K562 (cell line): ENCODE data around the gene PIN1. TPM values are rescaled to one million over a fixed set of nuclear protein-coding genes. Genes with fewer than 3 reads are reported as not detected.

ENCODE experiments used
- C11orf30 ChIP-seq: fragments of 450-650 bp; IDR thresholded peaks from 2 replicates; pipeline ENCODE4 v1.6.1; 2016; ENCODE audit warnings: low read depth, mild to moderate bottlenecking
- CTBP1 ChIP-seq: fragments of 450-650 bp; IDR thresholded peaks from 2 replicates; pipeline ENCODE4 v1.6.1; 2016; ENCODE audit warnings: borderline replicate concordance
- EHMT2 ChIP-seq: fragments of 450-650 bp; IDR thresholded peaks from 2 replicates; pipeline ENCODE4 v1.6.1; 2018; ENCODE audit warnings: antibody characterized with exemption
- ELF2 ChIP-seq: fragments of 250-450 bp; sonication (Bioruptor Pico); IDR thresholded peaks from 2 replicates; pipeline ENCODE4 v1.5.0; 2021; ENCODE audit warnings: mild to moderate bottlenecking
- JUND ChIP-seq, 2 experiments: IDR thresholded peaks; 2 replicates in 1 of 2; 3 replicates in 1 of 2; pipeline ENCODE4 v1.6.1; 2011; ENCODE audit warnings: borderline replicate concordance in 2 of 2, low read depth in 2 of 2, low read length in 2 of 2, improper control_type of control experiment in 1 of 2, missing biosample characterization in 1 of 2, missing genetic modification characterization in 1 of 2, missing genetic modification reagents in 1 of 2
- KAT2B ChIP-seq: IDR thresholded peaks from one replicate; pipeline ENCODE4 v1.6.1; 2012; ENCODE audit warnings: low read depth, mild to moderate bottlenecking, control low read depth, inconsistent platforms, low read length, moderate library complexity
- NFXL1 ChIP-seq: fragments of 450-650 bp; formaldehyde crosslinking; IDR thresholded peaks from 2 replicates; pipeline ENCODE4 v1.4.0; 2021; ENCODE audit warnings: mild to moderate bottlenecking
- PCBP2 ChIP-seq: fragments of 200-400 bp; formaldehyde crosslinking; IDR thresholded peaks from 2 replicates; pipeline ENCODE4 v1.6.1; 2018; ENCODE audit warnings: low read length, low read depth, mild to moderate bottlenecking, moderate library complexity; ENCODE audit not compliant: poor library complexity, severe bottlenecking
- STAT5B ChIP-seq: fragments of 250-450 bp; sonication (Bioruptor Pico); IDR thresholded peaks from 2 replicates; pipeline ENCODE4 v1.8.0; 2021; ENCODE audit warnings: mild to moderate bottlenecking, inconsistent platforms
- THRA ChIP-seq: fragments of 450-650 bp; IDR thresholded peaks from 2 replicates; pipeline ENCODE4 v1.6.1; 2017; ENCODE audit warnings: mild to moderate bottlenecking, moderate library complexity
- YY1 ChIP-seq, 3 experiments: IDR thresholded peaks; 2 replicates each; pipeline ENCODE4 v1.6.1; 2011; ENCODE audit warnings: low read length in 2 of 3, mild to moderate bottlenecking in 2 of 3, moderate library complexity in 2 of 3, borderline replicate concordance in 1 of 3, control low read depth in 1 of 3, low read depth in 1 of 3; ENCODE audit not compliant: insufficient read depth in 3 of 3, insufficient replicate concordance in 2 of 3, control insufficient read depth in 1 of 3, insufficient read length in 1 of 3; ENCODE audit errors: extremely low read depth in 1 of 3
- ZEB2 ChIP-seq: fragments of 450-650 bp; IDR thresholded peaks from 2 replicates; pipeline ENCODE4 v1.6.1; 2016
- ZNF124 ChIP-seq: sonication (generic); formaldehyde crosslinking; IDR thresholded peaks from 2 replicates; pipeline ENCODE4 v1.8.1; 2022; ENCODE audit warnings: missing genetic modification reagents
- ZNF23 ChIP-seq: fragments of 250-450 bp; sonication (Bioruptor Pico); IDR thresholded peaks from 2 replicates; pipeline ENCODE4 v1.4.0; 2020; ENCODE audit warnings: mild to moderate bottlenecking
- ZNF592 ChIP-seq: fragments of 450-650 bp; IDR thresholded peaks from 2 replicates; pipeline ENCODE4 v1.6.1; 2017; ENCODE audit warnings: antibody characterized with exemption, mild to moderate bottlenecking
- ZNF695 ChIP-seq: fragments of 450-650 bp; formaldehyde crosslinking; IDR thresholded peaks from 2 replicates; pipeline ENCODE4 v1.4.0; 2020; ENCODE audit warnings: mild to moderate bottlenecking, moderate library complexity
- polyA plus RNA-seq, 8 experiments: library from polyadenylated mRNA; depleted of rRNA in 4 of 8; stranded (reverse) in 5 of 8; unstranded in 3 of 8; fragments of >200 nt; fragmentation: Nextera tagmentation in 2 of 8; fragmentation: Illumina TruSeq in 1 of 8; extraction: Ambion mirVana in 2 of 8; extraction: Trizol in 1 of 8; gene quantifications; 2 replicates each; pipeline versions ENCODE4 v1.2.1 to v1.2.3, GENCODE V29; 2011 to 2014; ENCODE audit warnings: inconsistent platforms in 1 of 8, missing spikeins in 1 of 8
- total RNA-seq, 7 experiments: library from RNA; depleted of rRNA in 6 of 7; stranded (reverse); fragments of >200 nt in 6 of 7; fragmentation: Illumina TruSeq in 2 of 7; extraction: Trizol in 2 of 7; gene quantifications; 2 replicates each; pipeline versions ENCODE4 v1.2.1 to v1.2.3, GENCODE V29; 2011 to 2021; ENCODE audit warnings: low replicate concordance in 1 of 7
- TF ChIP-seq, protein P1 (sequence below): IDR thresholded peaks from 2 replicates; pipeline ENCODE4 v1.6.1; 2014; ENCODE audit warnings: antibody characterized with exemption
- TF ChIP-seq, protein P2 (sequence below): fragments of 250-450 bp; sonication (Bioruptor Pico); IDR thresholded peaks from 2 replicates; pipeline ENCODE4 v1.5.0; 2020; ENCODE audit warnings: mild to moderate bottlenecking
- TF ChIP-seq, protein P3 (sequence below): fragments of 250-450 bp; sonication (Bioruptor Pico); IDR thresholded peaks from 2 replicates; pipeline ENCODE4 v1.4.0; 2020

The PIN1 gene
- total and polyA plus RNA-seq, 9 of the 15 experiments (the other 6 are each of a cell fraction or from before 2014, with no cell fraction given): 1.6 to 178 (median 42.5) TPM

DNA sequence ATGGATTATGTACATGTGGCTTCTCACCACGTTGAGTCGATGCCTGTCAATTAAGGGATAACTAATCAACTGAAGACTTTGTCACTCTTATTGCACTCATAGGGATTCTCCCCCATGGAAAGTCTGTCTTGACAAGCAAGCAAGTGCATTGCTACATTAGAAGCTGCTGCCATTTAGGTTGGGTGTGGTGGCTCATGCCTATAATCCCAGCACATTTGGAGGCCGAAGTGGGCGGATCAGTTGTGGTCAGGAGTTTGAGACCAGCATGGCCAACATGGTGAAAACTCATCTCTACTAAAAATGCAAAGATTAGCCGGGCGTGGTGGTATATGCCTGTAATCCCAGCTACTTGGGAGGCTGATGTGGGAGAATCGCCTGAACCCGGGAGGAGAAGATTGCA lies 48.3 kb upstream of the PIN1 start (continued):
- no peak for TF ChIP-seq KAT2B
- no peak for TF ChIP-seq CTBP1
- TF ChIP-seq, protein P1, sequence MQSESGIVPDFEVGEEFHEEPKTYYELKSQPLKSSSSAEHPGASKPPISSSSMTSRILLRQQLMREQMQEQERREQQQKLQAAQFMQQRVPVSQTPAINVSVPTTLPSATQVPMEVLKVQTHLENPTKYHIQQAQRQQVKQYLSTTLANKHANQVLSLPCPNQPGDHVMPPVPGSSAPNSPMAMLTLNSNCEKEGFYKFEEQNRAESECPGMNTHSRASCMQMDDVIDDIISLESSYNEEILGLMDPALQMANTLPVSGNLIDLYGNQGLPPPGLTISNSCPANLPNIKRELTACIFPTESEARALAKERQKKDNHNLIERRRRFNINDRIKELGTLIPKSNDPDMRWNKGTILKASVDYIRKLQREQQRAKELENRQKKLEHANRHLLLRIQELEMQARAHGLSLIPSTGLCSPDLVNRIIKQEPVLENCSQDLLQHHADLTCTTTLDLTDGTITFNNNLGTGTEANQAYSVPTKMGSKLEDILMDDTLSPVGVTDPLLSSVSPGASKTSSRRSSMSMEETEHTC: no peak
- TF ChIP-seq EHMT2: peak; percentile 29; the same call in 1 of the 2 replicates
- peak; percentile 27; the same call in 1 of the 2 replicates for TF ChIP-seq ZNF592
- TF ChIP-seq C11orf30: no peak
- TF ChIP-seq, protein P2, sequence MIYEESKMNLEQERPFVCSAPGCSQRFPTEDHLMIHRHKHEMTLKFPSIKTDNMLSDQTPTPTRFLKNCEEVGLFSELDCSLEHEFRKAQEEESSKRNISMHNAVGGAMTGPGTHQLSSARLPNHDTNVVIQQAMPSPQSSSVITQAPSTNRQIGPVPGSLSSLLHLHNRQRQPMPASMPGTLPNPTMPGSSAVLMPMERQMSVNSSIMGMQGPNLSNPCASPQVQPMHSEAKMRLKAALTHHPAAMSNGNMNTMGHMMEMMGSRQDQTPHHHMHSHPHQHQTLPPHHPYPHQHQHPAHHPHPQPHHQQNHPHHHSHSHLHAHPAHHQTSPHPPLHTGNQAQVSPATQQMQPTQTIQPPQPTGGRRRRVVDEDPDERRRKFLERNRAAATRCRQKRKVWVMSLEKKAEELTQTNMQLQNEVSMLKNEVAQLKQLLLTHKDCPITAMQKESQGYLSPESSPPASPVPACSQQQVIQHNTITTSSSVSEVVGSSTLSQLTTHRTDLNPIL (CRISPR knock-in tag): no peak
- no peak for TF ChIP-seq ZEB2
- TF ChIP-seq THRA: no peak
- TF ChIP-seq, protein P3, sequence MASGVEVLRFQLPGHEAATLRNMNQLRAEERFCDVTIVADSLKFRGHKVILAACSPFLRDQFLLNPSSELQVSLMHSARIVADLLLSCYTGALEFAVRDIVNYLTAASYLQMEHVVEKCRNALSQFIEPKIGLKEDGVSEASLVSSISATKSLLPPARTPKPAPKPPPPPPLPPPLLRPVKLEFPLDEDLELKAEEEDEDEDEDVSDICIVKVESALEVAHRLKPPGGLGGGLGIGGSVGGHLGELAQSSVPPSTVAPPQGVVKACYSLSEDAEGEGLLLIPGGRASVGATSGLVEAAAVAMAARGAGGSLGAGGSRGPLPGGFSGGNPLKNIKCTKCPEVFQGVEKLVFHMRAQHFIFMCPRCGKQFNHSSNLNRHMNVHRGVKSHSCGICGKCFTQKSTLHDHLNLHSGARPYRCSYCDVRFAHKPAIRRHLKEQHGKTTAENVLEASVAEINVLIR (CRISPR knock-in tag): no peak
- no peak for TF ChIP-seq NFXL1
- TF ChIP-seq STAT5B: no peak
- TF ChIP-seq YY1 (IDR thresholded peaks at IDR 0.05; ENCODE audit: borderline replicate concordance in 1 of 3, control insufficient read depth in 1 of 3, extremely low read depth in 1 of 3, insufficient read depth in 3 of 3, insufficient read length in 1 of 3, insufficient replicate concordance in 2 of 3, low read depth in 1 of 3, low read length in 2 of 3): peak in 1 of 3 experiments; percentile 34
- no peak for TF ChIP-seq ZNF23 (CRISPR knock-in tag)
- no peak for TF ChIP-seq ELF2 (CRISPR knock-in tag)
- peak; percentile 74 for TF ChIP-seq JUND (IDR thresholded peaks at IDR 0.05; ENCODE audit: borderline replicate concordance, low read depth, low read length)
- peak; percentile 64; the same call in 1 of the 3 replicates for TF ChIP-seq JUND (tag; IDR thresholded peaks at IDR 0.05; ENCODE audit: borderline replicate concordance, low read depth, low read length)
- TF ChIP-seq PCBP2: no peak
- no peak for TF ChIP-seq ZNF124 (CRISPR knock-in tag)
- TF ChIP-seq ZNF695 (CRISPR knock-in tag): no peak
